GM06990 (cell line): ENCODE data around the gene TPPP3.

Experiments
- DNase-seq: peaks from one replicate; pipeline ENCODE4 v3.0.0-alpha.2; 2011; ENCODE audit not compliant: insufficient read length; ENCODE audit errors: extremely low read depth
- H3K27me3 ChIP-seq: replicated peaks from 2 replicates; pipeline ENCODE4 v1.6.0; 2011; ENCODE audit warnings: low read length; ENCODE audit not compliant: control insufficient read depth, insufficient read depth
- H3K36me3 ChIP-seq: 2 replicates; pipeline ENCODE4 v1.5.1; 2011; ENCODE audit warnings: low read length; ENCODE audit not compliant: control insufficient read depth, insufficient read depth
- H3K4me3 ChIP-seq: replicated peaks from 2 replicates; pipeline ENCODE4 v1.5.1; 2011; ENCODE audit warnings: low read depth, mild to moderate bottlenecking, control low read depth, low read length
- TF ChIP-seq, protein P1 (sequence below): IDR thresholded peaks from 2 replicates; pipeline ENCODE4 v1.5.1; 2011; ENCODE audit warnings: low read length, control low read depth, mild to moderate bottlenecking, inconsistent platforms; ENCODE audit not compliant: insufficient read depth, poor library complexity, severe bottlenecking

The TPPP3 gene

DNA sequence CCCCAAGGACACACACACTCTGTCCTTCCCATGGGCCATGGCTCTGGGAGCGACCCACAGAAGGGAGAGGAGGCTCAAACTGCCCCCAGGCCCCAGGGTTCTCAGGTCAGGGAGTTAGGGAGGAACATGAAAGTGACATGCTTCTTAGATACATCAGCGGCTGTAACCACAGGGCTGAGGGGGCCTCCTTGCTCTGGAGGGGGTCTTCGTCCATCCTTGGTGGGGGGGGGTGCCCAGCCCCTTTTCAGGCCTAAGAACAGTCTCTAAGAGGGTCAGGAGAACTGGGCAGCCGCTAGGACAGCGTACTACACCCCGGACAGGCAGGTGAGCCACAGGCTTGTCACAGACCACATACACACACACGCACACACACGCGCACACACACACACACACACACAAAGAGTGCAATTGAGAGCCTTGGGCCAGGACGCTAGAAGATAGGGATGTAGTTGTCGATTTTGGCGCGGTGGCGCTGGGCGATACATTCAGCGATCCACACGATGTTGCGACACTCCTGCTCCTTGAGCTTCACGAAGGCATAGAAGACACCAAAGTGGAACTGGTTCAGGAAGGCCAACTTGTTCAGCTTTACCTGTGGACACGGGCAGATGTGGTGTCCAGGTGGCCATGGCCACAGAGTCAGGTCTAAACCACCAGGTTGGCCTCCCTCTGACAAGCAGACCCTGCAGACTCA is 44.9 kb upstream of the TPPP3 start:
- Histone ChIP-seq H3K27me3 (no peaks in the 10 kb centered on the region), H3K36me3 (peaks cover 33% of the 10 kb centered on the region), H3K4me3 (no peak overlapping the region)
- DNase-seq: no peak
- TF ChIP-seq, protein P1, sequence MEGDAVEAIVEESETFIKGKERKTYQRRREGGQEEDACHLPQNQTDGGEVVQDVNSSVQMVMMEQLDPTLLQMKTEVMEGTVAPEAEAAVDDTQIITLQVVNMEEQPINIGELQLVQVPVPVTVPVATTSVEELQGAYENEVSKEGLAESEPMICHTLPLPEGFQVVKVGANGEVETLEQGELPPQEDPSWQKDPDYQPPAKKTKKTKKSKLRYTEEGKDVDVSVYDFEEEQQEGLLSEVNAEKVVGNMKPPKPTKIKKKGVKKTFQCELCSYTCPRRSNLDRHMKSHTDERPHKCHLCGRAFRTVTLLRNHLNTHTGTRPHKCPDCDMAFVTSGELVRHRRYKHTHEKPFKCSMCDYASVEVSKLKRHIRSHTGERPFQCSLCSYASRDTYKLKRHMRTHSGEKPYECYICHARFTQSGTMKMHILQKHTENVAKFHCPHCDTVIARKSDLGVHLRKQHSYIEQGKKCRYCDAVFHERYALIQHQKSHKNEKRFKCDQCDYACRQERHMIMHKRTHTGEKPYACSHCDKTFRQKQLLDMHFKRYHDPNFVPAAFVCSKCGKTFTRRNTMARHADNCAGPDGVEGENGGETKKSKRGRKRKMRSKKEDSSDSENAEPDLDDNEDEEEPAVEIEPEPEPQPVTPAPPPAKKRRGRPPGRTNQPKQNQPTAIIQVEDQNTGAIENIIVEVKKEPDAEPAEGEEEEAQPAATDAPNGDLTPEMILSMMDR: no peak

- no peak for DNase-seq
- TF ChIP-seq, protein P1: no peak
- Histone ChIP-seq H3K36me3 (peaks cover 30% of the 10 kb centered on the region), H3K27me3 (no peaks in the 10 kb centered on the region), H3K4me3 (no peak overlapping the region)
Measured at GRCh38 chr16:67437513-67437912, 44.2 kb upstream of the TPPP3 start.

DNA sequence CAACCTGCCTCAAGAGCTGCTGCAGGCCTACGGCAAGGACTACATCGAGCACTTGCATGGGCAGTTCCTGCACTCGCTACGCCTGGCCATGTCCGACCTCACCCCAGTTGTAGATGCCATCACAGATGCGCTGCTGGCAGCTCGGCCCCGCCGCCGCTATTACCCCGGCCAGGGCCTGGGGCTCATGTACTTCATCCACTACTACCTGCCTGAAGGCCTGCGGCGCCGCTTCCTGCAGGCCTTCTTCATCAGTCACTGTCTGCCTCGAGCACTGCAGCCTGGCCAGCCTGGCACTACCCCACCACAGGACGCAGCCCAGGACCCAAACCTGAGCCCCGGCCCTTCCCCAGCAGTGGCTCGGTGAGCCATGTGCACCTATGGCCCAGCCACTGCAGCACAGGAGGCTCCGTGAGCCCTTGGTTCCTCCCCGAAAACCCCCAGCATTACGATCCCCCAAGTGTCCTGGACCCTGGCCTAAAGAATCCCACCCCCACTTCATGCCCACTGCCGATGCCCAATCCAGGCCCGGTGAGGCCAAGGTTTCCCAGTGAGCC is 43.4 kb upstream of the TPPP3 start:
- peaks cover under 1% of the 10 kb centered on the region; the same call in 1 of the 2 replicates for H3K27me3 ChIP-seq
- no peak overlapping the region for H3K4me3 ChIP-seq
- DNase-seq: no peak
- TF ChIP-seq, protein P1: no peak
- peaks cover 27% of the 10 kb centered on the region for H3K36me3 ChIP-seq

DNA sequence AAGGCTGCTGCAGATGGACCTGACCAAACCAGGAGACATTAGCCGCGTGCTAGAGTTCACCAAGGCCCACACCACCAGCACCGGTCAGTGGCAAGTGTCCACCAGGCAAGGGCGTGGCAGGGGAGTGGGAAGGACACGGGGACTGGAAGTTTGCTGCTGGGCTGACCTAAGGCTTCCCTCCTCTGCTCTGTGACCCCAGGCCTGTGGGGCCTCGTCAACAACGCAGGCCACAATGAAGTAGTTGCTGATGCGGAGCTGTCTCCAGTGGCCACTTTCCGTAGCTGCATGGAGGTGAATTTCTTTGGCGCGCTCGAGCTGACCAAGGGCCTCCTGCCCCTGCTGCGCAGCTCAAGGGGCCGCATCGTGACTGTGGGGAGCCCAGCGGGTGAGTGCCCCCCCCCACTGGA is 42.5 kb upstream of the TPPP3 start:
- H3K27me3 ChIP-seq: peaks cover 2% of the 10 kb centered on the region; the same call in 1 of the 2 replicates
- peaks cover 21% of the 10 kb centered on the region for H3K36me3 ChIP-seq
- DNase-seq: no peak
- TF ChIP-seq, protein P1: no peak
- no peak overlapping the region for H3K4me3 ChIP-seq

- peaks cover 9% of the 10 kb centered on the region for H3K36me3 ChIP-seq
- H3K27me3 ChIP-seq: peaks cover 2% of the 10 kb centered on the region; the same call in 1 of the 2 replicates
- H3K4me3 ChIP-seq: no peak overlapping the region
- no peak for DNase-seq
- TF ChIP-seq, protein P1: no peak
Measured at GRCh38 chr16:67433131-67433719, 39.9 kb upstream of the TPPP3 start.
